Measurements from ENCODE around the gene C12orf57. TPM values are rescaled to one million over a fixed set of nuclear protein-coding genes. Genes with fewer than 3 reads are reported as not detected.

The C12orf57 gene
- total and polyA plus RNA-seq, 2 experiments from 2014 or later, result 204 to 262 TPM

DNA sequence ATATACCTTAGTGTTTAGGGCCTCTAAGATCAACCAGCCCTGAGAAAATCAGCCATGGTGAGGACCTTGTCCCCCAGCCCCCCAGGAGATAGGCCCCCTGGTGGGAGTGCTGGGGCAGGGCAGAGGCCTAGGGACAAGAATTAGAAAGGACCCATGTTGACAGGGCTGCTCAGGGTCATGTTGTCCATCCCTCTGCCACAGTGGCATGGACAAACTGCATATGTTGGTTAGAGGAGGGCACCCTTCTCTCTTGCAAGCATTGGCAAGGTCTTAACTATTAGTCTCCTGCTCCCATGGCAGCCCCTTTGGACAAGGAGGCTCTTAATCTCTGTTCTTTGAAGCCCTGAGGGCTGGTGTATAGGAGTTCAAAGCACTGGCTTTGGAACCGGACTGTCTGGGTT lies 6.6 kb downstream of the C12orf57 start:
- Histone ChIP-seq H3K4me3 (no peak overlapping the region), H2AFZ (no peak overlapping the region), H3K4me2 (no peak overlapping the region), H3K36me3 (ENCODE audit: insufficient read depth) (no peaks in the 10 kb centered on the region), H3K79me2 (replicated peaks; ENCODE audit: insufficient read depth) (no peaks in the 10 kb centered on the region), H3K4me1 (ENCODE audit: insufficient read depth) (peaks cover 23% of the 10 kb centered on the region), H3K9me2 (ENCODE audit: insufficient read depth) (no peaks in the 10 kb centered on the region), H3F3A (replicated peaks; ENCODE audit: low read depth) (peaks cover 14% of the 10 kb centered on the region), H3K27me3 (ENCODE audit: insufficient read depth) (no peaks in the 10 kb centered on the region), H3K27ac (ENCODE audit: low read depth) (no peak overlapping the region), H4K20me1 (replicated peaks; ENCODE audit: insufficient read depth) (no peaks in the 10 kb centered on the region)
- Mint-ChIP-seq H3K27me3 (ENCODE audit: insufficient read depth, low read depth, poor library complexity) (peaks cover 33% of the 10 kb centered on the region), H3K4me3 (no peak overlapping the region), H3K27ac (no peak overlapping the region), H3K36me3 (ENCODE audit: low read depth) (no peaks in the 10 kb centered on the region), H3K4me1 (peaks cover 44% of the 10 kb centered on the region), H3K9me3 (no peaks in the 10 kb centered on the region)
- DNase-seq (ENCODE audit: low spot score), result no peak
- TF ChIP-seq, protein P1, sequence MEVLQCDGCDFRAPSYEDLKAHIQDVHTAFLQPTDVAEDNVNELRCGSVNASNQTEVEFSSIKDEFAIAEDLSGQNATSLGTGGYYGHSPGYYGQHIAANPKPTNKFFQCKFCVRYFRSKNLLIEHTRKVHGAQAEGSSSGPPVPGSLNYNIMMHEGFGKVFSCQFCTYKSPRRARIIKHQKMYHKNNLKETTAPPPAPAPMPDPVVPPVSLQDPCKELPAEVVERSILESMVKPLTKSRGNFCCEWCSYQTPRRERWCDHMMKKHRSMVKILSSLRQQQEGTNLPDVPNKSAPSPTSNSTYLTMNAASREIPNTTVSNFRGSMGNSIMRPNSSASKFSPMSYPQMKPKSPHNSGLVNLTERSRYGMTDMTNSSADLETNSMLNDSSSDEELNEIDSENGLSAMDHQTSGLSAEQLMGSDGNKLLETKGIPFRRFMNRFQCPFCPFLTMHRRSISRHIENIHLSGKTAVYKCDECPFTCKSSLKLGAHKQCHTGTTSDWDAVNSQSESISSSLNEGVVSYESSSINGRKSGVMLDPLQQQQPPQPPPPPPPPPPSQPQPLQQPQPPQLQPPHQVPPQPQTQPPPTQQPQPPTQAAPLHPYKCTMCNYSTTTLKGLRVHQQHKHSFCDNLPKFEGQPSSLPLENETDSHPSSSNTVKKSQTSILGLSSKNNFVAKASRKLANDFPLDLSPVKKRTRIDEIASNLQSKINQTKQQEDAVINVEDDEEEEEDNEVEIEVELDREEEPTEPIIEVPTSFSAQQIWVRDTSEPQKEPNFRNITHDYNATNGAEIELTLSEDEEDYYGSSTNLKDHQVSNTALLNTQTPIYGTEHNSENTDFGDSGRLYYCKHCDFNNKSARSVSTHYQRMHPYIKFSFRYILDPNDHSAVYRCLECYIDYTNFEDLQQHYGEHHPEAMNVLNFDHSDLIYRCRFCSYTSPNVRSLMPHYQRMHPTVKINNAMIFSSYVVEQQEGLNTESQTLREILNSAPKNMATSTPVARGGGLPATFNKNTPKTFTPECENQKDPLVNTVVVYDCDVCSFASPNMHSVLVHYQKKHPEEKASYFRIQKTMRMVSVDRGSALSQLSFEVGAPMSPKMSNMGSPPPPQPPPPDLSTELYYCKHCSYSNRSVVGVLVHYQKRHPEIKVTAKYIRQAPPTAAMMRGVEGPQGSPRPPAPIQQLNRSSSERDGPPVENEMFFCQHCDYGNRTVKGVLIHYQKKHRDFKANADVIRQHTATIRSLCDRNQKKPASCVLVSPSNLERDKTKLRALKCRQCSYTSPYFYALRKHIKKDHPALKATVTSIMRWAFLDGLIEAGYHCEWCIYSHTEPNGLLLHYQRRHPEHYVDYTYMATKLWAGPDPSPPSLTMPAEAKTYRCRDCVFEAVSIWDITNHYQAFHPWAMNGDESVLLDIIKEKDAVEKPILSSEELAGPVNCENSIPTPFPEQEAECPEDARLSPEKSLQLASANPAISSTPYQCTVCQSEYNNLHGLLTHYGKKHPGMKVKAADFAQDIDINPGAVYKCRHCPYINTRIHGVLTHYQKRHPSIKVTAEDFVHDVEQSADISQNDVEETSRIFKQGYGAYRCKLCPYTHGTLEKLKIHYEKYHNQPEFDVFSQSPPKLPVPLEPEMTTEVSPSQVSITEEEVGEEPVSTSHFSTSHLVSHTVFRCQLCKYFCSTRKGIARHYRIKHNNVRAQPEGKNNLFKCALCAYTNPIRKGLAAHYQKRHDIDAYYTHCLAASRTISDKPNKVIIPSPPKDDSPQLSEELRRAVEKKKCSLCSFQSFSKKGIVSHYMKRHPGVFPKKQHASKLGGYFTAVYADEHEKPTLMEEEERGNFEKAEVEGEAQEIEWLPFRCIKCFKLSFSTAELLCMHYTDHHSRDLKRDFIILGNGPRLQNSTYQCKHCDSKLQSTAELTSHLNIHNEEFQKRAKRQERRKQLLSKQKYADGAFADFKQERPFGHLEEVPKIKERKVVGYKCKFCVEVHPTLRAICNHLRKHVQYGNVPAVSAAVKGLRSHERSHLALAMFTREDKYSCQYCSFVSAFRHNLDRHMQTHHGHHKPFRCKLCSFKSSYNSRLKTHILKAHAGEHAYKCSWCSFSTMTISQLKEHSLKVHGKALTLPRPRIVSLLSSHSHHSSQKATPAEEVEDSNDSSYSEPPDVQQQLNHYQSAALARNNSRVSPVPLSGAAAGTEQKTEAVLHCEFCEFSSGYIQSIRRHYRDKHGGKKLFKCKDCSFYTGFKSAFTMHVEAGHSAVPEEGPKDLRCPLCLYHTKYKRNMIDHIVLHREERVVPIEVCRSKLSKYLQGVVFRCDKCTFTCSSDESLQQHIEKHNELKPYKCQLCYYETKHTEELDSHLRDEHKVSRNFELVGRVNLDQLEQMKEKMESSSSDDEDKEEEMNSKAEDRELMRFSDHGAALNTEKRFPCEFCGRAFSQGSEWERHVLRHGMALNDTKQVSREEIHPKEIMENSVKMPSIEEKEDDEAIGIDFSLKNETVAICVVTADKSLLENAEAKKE (CRISPR knock-in tag; IDR thresholded peaks at IDR 0.05), result no peak
- TF ChIP-seq, protein P2, sequence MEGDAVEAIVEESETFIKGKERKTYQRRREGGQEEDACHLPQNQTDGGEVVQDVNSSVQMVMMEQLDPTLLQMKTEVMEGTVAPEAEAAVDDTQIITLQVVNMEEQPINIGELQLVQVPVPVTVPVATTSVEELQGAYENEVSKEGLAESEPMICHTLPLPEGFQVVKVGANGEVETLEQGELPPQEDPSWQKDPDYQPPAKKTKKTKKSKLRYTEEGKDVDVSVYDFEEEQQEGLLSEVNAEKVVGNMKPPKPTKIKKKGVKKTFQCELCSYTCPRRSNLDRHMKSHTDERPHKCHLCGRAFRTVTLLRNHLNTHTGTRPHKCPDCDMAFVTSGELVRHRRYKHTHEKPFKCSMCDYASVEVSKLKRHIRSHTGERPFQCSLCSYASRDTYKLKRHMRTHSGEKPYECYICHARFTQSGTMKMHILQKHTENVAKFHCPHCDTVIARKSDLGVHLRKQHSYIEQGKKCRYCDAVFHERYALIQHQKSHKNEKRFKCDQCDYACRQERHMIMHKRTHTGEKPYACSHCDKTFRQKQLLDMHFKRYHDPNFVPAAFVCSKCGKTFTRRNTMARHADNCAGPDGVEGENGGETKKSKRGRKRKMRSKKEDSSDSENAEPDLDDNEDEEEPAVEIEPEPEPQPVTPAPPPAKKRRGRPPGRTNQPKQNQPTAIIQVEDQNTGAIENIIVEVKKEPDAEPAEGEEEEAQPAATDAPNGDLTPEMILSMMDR (conservative IDR thresholded peaks at IDR 0.05; ENCODE audit: low read depth in 2 of 2), result peak; percentile 16 to 25; a peak in 1 of 4 replicates
- no peak for ATAC-seq
